ENCODE measurements around the gene ATP1A3.
"Not testable (repeated sequence)": the region's sequence is repeated elsewhere in the genome, so short reads cannot be mapped to it uniquely, and the experiment has no call there.

The ATP1A3 gene

GRCh38 chr19:41993612-41994483 is at the start of gene ATP1A3:
TSS of gene ATP1A3 (minus strand) at chr19:41994230. CDS start at chr19:41994076, 154 bp downstream.
- DNase-seq (ENCODE audit: low spot score) = peak; percentile 55

- DNase-seq (ENCODE audit: low spot score) = no peak
Observed at GRCh38 chr19:42042455-42043170, 48.6 kb upstream of the ATP1A3 start.

GRCh38 chr19:42040491-42040890 is 46.5 kb upstream of the ATP1A3 start:
- DNase-seq (ENCODE audit: low spot score) = not testable (repeated sequence)

GRCh38 chr19:42040031-42040430 is 46.0 kb upstream of the ATP1A3 start:
- no peak for DNase-seq (ENCODE audit: low spot score)

- DNase-seq (ENCODE audit: low spot score) = no peak
Observed at GRCh38 chr19:42038666-42039065, 44.6 kb upstream of the ATP1A3 start.

- DNase-seq (ENCODE audit: low spot score) = no peak
Observed at GRCh38 chr19:42037649-42038048, 43.6 kb upstream of the ATP1A3 start.

- DNase-seq (ENCODE audit: low spot score) = peak; percentile 81
Observed at GRCh38 chr19:42034640-42035391, 40.8 kb upstream of the ATP1A3 start.

GRCh38 chr19:42033413-42033812 is 39.4 kb upstream of the ATP1A3 start:
- no peak for DNase-seq (ENCODE audit: low spot score)

- DNase-seq (ENCODE audit: low spot score) = no peak
Observed at GRCh38 chr19:42032431-42032830, 38.4 kb upstream of the ATP1A3 start.

GRCh38 chr19:42030645-42031440 is 36.8 kb upstream of the ATP1A3 start:
- no peak for DNase-seq (ENCODE audit: low spot score)

- DNase-seq (ENCODE audit: low spot score) = peak; percentile 38
Observed at GRCh38 chr19:42028304-42029216, 34.5 kb upstream of the ATP1A3 start.

- no peak for DNase-seq (ENCODE audit: low spot score)
Observed at GRCh38 chr19:42024622-42025111, 30.6 kb upstream of the ATP1A3 start.

- no peak for DNase-seq (ENCODE audit: low spot score)
Observed at GRCh38 chr19:42023943-42024260, 29.9 kb upstream of the ATP1A3 start.

- peak; percentile 14 for DNase-seq (ENCODE audit: low spot score)
Observed at GRCh38 chr19:42023121-42023942, 29.3 kb upstream of the ATP1A3 start.

- DNase-seq (ENCODE audit: low spot score) = no peak
Observed at GRCh38 chr19:42022616-42023015, 28.6 kb upstream of the ATP1A3 start.

- no peak for DNase-seq (ENCODE audit: low spot score)
Observed at GRCh38 chr19:42021185-42021584, 27.2 kb upstream of the ATP1A3 start.

GRCh38 chr19:42018503-42019193 is 24.6 kb upstream of the ATP1A3 start:
- no peak for DNase-seq (ENCODE audit: low spot score)

- DNase-seq (ENCODE audit: low spot score) = no peak
Observed at GRCh38 chr19:42017040-42017439, 23.0 kb upstream of the ATP1A3 start.

- not testable (repeated sequence) for DNase-seq (ENCODE audit: low spot score)
Observed at GRCh38 chr19:42012747-42013146, 18.7 kb upstream of the ATP1A3 start.
